Transverse colon (tissue), 3 donors: Measurements from ENCODE around the gene POMGNT1.

Source experiments
- CTCF ChIP-seq, 5 experiments: fragments of 200-600 bp in 3 of 5; fragments of 450-650 bp in 2 of 5; sonication (generic) in 3 of 5; IDR thresholded peaks; 1 replicate in 2 of 5; 2 replicates in 3 of 5; pipeline ENCODE4 v1.5.1; 2016 to 2017; ENCODE audit warnings: antibody characterized with exemption in 5 of 5, inconsistent platforms in 3 of 5, mild to moderate bottlenecking in 2 of 5, moderate library complexity in 1 of 5
- EP300 ChIP-seq: sonication (generic); formaldehyde crosslinking; IDR thresholded peaks from one replicate; pipeline ENCODE4 v1.6.1; 2017; ENCODE audit warnings: antibody characterized with exemption, low read depth

GRCh38 chr1:46171871-46172270 is 26.4 kb downstream of the POMGNT1 start:
- no peak for TF ChIP-seq EP300
- no peak for TF ChIP-seq CTCF (IDR thresholded peaks at IDR 0.05)
